Bronchial epithelial cell (primary cell): ENCODE data around the gene ABHD2. TPM values are rescaled to one million over a fixed set of nuclear protein-coding genes. Genes with fewer than 3 reads are reported as not detected.

Experiments used
- DNase-seq: peaks from one replicate; pipeline ENCODE4 v3.0.0-alpha.2; 2010; ENCODE audit warnings: low read depth
- FAIRE-seq: peaks from 2 replicates; lab custom pipeline; 2011; peaks lifted over from hg19 to GRCh38; lab: Jason Lieb, UNC
- H3K27me3 ChIP-seq: 2 replicates; pipeline ENCODE4 v1.5.1; 2011; ENCODE audit warnings: low read length; ENCODE audit not compliant: control insufficient read depth, insufficient read depth
- H3K36me3 ChIP-seq: 2 replicates; pipeline ENCODE4 v1.5.1; 2011; ENCODE audit warnings: low read length; ENCODE audit not compliant: control insufficient read depth, insufficient read depth
- H3K4me3 ChIP-seq: 2 replicates; pipeline ENCODE4 v1.5.1; 2011; ENCODE audit warnings: mild to moderate bottlenecking, low read depth, low read length, control low read depth
- total RNA-seq: library from RNA; depleted of rRNA; stranded (reverse); fragments of >200 nt; gene quantifications from 2 replicates; pipeline ENCODE4 v1.2.1, GENCODE V29; 2014
- TF ChIP-seq, protein P1 (sequence below): IDR thresholded peaks from 2 replicates; pipeline ENCODE4 v1.5.1; 2011; ENCODE audit warnings: mild to moderate bottlenecking, moderate library complexity, low read length, control low read depth, inconsistent platforms; ENCODE audit not compliant: insufficient read depth, severe bottlenecking

The ABHD2 gene
- total RNA-seq, 1 donor from 2014 or later: 35.5 TPM

DNA sequence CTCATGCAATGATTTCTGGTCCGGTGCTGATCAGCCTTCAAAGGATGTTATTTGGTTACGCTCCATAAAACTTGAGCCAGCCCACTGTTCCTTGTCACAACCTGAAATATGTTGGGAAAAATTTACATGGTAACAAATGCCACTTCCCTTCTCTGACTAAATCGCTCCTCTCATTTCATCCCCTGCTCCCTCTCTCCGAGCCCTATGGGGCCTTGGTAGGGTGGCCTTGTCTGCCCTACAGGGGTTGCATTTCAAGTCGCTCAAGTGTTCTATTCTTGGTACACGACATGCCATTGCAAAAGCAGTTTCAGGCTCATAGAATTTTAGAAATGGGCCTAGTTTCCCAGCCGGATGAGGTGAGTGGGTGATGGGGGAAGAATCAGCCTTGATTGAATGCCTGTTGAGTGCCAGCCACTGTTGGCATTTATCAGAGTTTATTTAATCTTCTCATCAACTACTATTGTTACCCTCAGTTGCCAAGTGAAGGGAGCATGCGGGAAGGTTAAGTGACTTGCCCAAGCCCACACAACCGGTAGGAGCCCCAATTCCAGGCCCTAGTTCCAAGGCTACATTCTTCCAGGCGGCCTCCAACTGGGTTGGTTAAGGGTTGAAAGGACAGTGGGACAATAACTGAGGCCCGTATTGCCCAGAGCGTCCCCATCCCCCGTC, 961 bp upstream of the ABHD2 start:
- TF ChIP-seq, protein P1, sequence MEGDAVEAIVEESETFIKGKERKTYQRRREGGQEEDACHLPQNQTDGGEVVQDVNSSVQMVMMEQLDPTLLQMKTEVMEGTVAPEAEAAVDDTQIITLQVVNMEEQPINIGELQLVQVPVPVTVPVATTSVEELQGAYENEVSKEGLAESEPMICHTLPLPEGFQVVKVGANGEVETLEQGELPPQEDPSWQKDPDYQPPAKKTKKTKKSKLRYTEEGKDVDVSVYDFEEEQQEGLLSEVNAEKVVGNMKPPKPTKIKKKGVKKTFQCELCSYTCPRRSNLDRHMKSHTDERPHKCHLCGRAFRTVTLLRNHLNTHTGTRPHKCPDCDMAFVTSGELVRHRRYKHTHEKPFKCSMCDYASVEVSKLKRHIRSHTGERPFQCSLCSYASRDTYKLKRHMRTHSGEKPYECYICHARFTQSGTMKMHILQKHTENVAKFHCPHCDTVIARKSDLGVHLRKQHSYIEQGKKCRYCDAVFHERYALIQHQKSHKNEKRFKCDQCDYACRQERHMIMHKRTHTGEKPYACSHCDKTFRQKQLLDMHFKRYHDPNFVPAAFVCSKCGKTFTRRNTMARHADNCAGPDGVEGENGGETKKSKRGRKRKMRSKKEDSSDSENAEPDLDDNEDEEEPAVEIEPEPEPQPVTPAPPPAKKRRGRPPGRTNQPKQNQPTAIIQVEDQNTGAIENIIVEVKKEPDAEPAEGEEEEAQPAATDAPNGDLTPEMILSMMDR: no peak
- FAIRE-seq (no peak), DNase-seq (no peak)
- peaks cover 1% of the 10 kb centered on the region for H3K36me3 ChIP-seq
- peak overlapping the region; percentile 44 for H3K4me3 ChIP-seq
- no peaks in the 10 kb centered on the region for H3K27me3 ChIP-seq

DNA sequence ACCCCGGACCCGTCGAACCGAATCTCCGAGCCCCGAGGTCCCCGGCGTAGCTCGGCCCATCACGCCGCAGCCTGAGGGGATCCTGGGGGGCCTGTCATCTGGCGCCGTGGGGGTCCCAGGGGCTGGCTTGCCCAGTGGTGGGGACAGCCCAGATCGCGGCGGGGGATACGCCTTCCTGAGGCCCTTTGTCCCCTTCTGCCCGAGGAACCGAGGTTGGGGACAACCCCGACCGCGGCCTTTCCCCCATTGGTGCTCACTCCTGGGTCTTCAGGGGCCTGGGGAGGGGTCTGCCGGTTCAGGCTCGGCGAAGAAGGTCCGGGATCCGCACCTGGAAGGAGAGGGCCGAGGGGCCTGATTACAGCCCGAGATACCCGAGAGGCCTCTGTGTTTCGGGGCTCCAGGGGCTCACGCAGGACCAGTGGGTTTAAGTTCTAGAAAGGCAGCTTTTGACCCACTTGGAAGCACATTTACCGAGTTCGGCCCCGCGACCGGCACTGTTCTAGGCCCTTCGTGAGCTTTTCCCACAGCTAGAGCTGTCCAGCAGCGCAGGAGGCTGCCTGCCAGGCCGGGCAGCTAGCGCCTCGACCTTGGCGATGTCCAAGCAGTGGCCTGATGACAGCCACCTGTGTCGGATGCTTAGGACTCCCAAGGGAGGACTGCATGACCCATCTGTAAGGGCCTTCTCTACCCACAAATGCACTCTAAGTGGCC, 504 bp downstream of the ABHD2 start:
- H3K36me3 ChIP-seq: peaks cover 3% of the 10 kb centered on the region
- FAIRE-seq (no peak), DNase-seq (no peak)
- peak overlapping the region; percentile 93 for H3K4me3 ChIP-seq
- TF ChIP-seq, protein P1: no peak
- H3K27me3 ChIP-seq: no peaks in the 10 kb centered on the region

GRCh38 chr15:89089316-89090230, 1.3 kb downstream of the ABHD2 start:
- DNase-seq (no peak), FAIRE-seq (no peak)
- TF ChIP-seq, protein P1: no peak
- Histone ChIP-seq H3K4me3 (peak overlapping the region; percentile 93), H3K27me3 (no peaks in the 10 kb centered on the region), H3K36me3 (peaks cover 3% of the 10 kb centered on the region)

- H3K36me3 ChIP-seq: peaks cover 3% of the 10 kb centered on the region
- TF ChIP-seq, protein P1: peak; percentile 10
- DNase-seq (peak; percentile 78), FAIRE-seq (no peak)
- H3K27me3 ChIP-seq: no peaks in the 10 kb centered on the region
- peak overlapping the region; percentile 13 for H3K4me3 ChIP-seq
Observed at GRCh38 chr15:89090791-89091626, 2.8 kb downstream of the ABHD2 start.

DNA sequence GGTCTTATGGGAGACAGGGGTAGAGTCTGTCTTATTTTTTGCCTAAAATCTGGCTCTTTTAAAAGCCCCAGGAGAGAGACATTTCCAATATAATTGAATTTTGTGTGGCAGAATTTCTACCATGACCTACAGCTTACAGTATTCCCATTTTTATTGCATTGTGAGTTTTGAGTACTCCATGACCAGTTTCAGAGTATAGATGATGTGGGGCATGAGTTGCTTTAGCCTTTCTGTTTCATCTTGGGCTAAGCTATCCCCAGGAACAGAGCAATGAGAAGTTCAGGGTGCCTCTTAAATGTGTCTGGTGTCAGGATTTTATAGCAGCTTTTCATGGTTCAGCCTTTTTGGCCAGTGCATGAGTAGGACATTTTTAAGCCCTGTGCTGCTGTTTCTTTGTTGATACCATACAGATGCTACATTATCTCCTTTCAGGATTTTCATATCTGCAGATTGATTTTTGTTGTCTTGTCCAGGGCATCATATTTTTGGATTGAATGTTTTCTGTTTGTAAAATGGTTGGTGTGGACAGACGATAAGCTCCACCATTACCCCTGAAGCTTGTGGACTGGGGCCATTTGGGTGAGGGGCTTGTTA, 3.5 kb downstream of the ABHD2 start:
- TF ChIP-seq, protein P1: no peak
- Histone ChIP-seq H3K36me3 (peaks cover 3% of the 10 kb centered on the region), H3K27me3 (no peaks in the 10 kb centered on the region), H3K4me3 (peak overlapping the region; percentile 13)
- no peak for DNase-seq
- no peak for FAIRE-seq
